ENCODE results near the gene FRS2.

Gene FRS2

GRCh38 chr12:69516950-69517349 is 46.8 kb downstream of the FRS2 start:
- TF ChIP-seq, protein P1, sequence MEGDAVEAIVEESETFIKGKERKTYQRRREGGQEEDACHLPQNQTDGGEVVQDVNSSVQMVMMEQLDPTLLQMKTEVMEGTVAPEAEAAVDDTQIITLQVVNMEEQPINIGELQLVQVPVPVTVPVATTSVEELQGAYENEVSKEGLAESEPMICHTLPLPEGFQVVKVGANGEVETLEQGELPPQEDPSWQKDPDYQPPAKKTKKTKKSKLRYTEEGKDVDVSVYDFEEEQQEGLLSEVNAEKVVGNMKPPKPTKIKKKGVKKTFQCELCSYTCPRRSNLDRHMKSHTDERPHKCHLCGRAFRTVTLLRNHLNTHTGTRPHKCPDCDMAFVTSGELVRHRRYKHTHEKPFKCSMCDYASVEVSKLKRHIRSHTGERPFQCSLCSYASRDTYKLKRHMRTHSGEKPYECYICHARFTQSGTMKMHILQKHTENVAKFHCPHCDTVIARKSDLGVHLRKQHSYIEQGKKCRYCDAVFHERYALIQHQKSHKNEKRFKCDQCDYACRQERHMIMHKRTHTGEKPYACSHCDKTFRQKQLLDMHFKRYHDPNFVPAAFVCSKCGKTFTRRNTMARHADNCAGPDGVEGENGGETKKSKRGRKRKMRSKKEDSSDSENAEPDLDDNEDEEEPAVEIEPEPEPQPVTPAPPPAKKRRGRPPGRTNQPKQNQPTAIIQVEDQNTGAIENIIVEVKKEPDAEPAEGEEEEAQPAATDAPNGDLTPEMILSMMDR (IDR thresholded peaks at IDR 0.05; ENCODE audit: extremely low read depth, insufficient read depth, missing control alignments) = no peak
- in situ Hi-C loops (cut with MboI; ENCODE audit: low pct_unique_long_range_greater_than_20kb, low sequenced_read_pairs, unreplicated experiment) = no loop called here
- no peak for DNase-seq (ENCODE audit: low spot score)

GRCh38 chr12:69517406-69517805 is 47.2 kb downstream of the FRS2 start:
- TF ChIP-seq, protein P1 (IDR thresholded peaks at IDR 0.05; ENCODE audit: extremely low read depth, insufficient read depth, missing control alignments) = no peak
- no peak for DNase-seq (ENCODE audit: low spot score)
- in situ Hi-C loops (cut with MboI; ENCODE audit: low pct_unique_long_range_greater_than_20kb, low sequenced_read_pairs, unreplicated experiment) = no loop called here

GRCh38 chr12:69519871-69520270 is 49.7 kb downstream of the FRS2 start:
- in situ Hi-C loops (cut with MboI; ENCODE audit: low pct_unique_long_range_greater_than_20kb, low sequenced_read_pairs, unreplicated experiment) = no loop called here
- TF ChIP-seq, protein P1 (IDR thresholded peaks at IDR 0.05; ENCODE audit: extremely low read depth, insufficient read depth, missing control alignments) = no peak
- DNase-seq (ENCODE audit: low spot score) = no peak

DNA sequence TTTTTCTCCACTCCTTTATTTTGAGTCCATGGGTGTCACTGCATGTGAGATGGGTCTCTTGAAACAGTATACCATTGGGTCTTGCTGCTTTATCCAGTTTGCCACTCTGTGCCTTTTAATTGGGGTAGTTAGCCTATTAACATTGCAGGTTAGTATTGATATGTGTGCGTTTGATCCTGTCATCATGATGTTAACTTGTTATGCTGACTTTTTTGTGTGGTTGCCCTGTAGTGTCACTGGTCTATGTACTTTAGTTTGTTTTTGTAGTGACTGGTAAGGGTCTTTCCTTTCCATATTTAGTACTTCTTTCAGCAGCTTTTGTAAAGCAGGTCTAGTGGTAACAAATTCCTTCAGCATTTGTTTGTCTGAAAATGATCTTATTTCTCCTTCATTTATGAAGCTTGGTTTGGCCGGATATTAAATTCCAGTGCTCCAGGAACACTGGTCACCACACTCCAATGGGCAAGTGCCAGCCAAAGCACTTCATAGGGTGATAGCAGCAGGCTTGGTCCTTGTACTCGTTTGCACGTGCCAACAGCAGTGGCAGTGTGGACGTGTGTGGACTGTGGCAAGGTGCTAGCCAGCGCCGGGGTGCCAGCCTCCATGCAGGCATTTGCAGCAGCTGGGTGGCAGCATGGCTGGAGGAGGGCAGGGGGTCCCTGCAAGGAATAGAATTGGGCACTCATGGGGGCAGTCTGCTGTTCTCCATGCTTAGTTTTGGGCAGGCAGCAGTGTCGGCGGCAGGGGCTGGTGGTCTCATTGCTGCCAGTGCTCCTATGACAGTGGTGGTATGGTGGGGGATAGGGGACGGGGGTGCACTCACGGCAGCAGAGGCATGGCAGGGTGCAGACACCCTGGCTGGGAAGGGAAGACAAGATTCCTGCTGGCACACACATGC is 53.5 kb downstream of the FRS2 start:
- TF ChIP-seq, protein P1 (IDR thresholded peaks at IDR 0.05; ENCODE audit: extremely low read depth, insufficient read depth, missing control alignments) = no peak
- in situ Hi-C loops (cut with MboI; ENCODE audit: low pct_unique_long_range_greater_than_20kb, low sequenced_read_pairs, unreplicated experiment) = no loop called here
- no peak for DNase-seq (ENCODE audit: low spot score)

- no peak for DNase-seq (ENCODE audit: low spot score)
- TF ChIP-seq, protein P1 (IDR thresholded peaks at IDR 0.05; ENCODE audit: extremely low read depth, insufficient read depth, missing control alignments) = no peak
- in situ Hi-C loops (cut with MboI; ENCODE audit: low pct_unique_long_range_greater_than_20kb, low sequenced_read_pairs, unreplicated experiment) = no loop called here
Measured at GRCh38 chr12:69524331-69524630, 54.1 kb downstream of the FRS2 start.

DNA sequence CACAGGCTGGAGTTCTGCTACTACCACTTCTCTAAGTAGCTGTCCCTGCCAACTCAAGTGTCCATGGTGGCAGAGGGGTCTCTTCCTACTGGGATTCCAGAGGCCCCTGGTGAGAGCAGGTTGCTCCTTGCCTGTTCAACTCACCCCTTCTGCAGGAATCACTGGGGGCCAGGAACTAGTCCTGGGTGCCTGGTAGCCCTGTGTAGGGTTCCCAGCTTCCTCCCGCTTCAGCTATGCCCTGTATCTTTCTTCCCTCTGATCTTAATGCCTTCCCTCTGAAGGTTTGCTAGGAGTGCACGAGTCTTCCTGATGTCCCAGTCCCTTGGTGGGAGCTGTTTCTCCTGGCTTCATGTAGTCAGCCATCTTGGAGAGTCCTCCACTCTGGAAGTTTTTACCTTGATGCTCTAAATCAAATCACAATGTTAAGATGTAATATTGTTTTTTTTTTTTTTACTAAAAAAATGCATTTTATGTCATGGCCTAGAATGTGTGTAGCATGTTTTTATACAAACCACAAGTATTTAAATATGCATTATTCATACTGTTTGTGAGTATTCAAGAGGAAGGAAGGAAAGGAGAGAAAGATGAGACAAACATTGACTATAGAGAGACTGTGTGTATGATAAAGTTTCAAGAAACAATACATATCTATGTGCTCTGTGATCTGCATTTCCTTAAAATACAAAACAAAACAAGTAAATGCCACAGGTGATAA is 54.7 kb downstream of the FRS2 start:
- in situ Hi-C loops (cut with MboI; ENCODE audit: low pct_unique_long_range_greater_than_20kb, low sequenced_read_pairs, unreplicated experiment) = no loop called here
- no peak for DNase-seq (ENCODE audit: low spot score)
- TF ChIP-seq, protein P1 (IDR thresholded peaks at IDR 0.05; ENCODE audit: extremely low read depth, insufficient read depth, missing control alignments) = no peak

Measured in GM13977 (cell line).